ENCODE data around the gene ALB. TPM values are rescaled to one million over a fixed set of nuclear protein-coding genes. Genes with fewer than 3 reads are reported as not detected.

ALB gene
- total and polyA plus RNA-seq, 2 donors (not counting 1 experiment from before 2014, with no cell fraction given): 0.24 TPM; not detected in 1

DNA sequence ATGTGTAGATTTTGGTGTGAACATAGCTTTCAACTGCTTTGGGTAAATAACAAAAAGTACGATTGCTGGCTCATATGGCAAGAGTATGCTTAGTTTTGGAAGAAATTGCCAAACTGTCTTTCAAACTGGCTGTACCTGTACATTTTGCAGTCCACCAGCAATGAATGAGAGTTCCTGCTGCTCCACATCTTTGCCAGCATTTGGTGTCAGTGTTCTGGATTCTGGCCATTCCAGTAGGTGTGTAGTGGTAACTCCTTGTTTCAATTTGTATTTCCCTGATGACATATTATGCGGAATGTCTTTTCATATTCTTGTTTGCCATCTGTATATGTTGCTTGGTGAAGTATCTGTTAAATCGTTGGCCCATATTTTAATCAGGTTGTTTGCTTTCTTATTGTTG lies 20.6 kb upstream of the ALB start:
- no peak overlapping the region for H3K4me3 ChIP-seq (ENCODE audit: control extremely low read depth in 1 of 5, extremely low read depth in 1 of 5, insufficient read depth in 1 of 5, low read depth in 2 of 5, low read length in 4 of 5)
- no peak overlapping the region for H3K4me3 Mint-ChIP-seq
- no peak overlapping the region for H3K9ac ChIP-seq (ENCODE audit: low read length)
- peaks cover 0 to 1% (median 0%) of the 10 kb centered on the region in 3 donors for H3K9me3 ChIP-seq (ENCODE audit: control extremely low read depth in 1 of 3, control insufficient read depth in 2 of 3, insufficient read depth in 1 of 3, low read length in 2 of 3)
- peaks cover 4% of the 10 kb centered on the region for H3K9me3 Mint-ChIP-seq (ENCODE audit: insufficient read depth)
- H3K79me2 ChIP-seq (ENCODE audit: control insufficient read depth, insufficient read depth, low read length): no peaks in the 10 kb centered on the region
- intact Hi-C loops (cut with micrococcal nuclease): no loop called here
- H3K36me3 ChIP-seq (replicated peaks in 1 of 2; ENCODE audit: control extremely low read depth in 1 of 2, control insufficient read depth in 1 of 2, extremely low read depth in 1 of 2, insufficient read depth in 2 of 2, low read length in 1 of 2): no peaks in the 10 kb centered on the region
- H2AFZ ChIP-seq (ENCODE audit: insufficient read depth, low read depth, low read length, poor library complexity, severe bottlenecking): no peak overlapping the region
- POLR2A ChIA-PET: no interaction called here
- ATAC-seq (ENCODE audit: low read depth) (no peak), DNase-seq (no peak)
- 100% methylated on average over 1 of the region's 3 CpGs for WGBS (ENCODE audit: insufficient coverage)
- H3K4me1 ChIP-seq (ENCODE audit: control insufficient read depth in 2 of 2, insufficient read depth in 2 of 2, low read length in 2 of 2): no peaks in the 10 kb centered on the region
- no peaks in the 10 kb centered on the region for H4K20me1 ChIP-seq (ENCODE audit: control insufficient read depth, insufficient read depth, low read length, poor library complexity, severe bottlenecking)
- CTCF ChIA-PET: no interaction called here
- H3K4me1 Mint-ChIP-seq: no peaks in the 10 kb centered on the region
- H3K4me2 ChIP-seq (replicated peaks; ENCODE audit: low read depth, low read length, poor library complexity, severe bottlenecking): no peak overlapping the region
- no peak overlapping the region for H3K27ac ChIP-seq (ENCODE audit: low read length in 2 of 2)
- no peaks in the 10 kb centered on the region for H3K27me3 ChIP-seq (replicated peaks in 1 of 4; ENCODE audit: control extremely low read depth in 1 of 4, control insufficient read depth in 3 of 4, insufficient read depth in 4 of 4, low read length in 3 of 4)
- H3K27ac Mint-ChIP-seq: no peak overlapping the region
- peaks cover 6% of the 10 kb centered on the region for H3K27me3 Mint-ChIP-seq
- TF ChIP-seq, protein P1, sequence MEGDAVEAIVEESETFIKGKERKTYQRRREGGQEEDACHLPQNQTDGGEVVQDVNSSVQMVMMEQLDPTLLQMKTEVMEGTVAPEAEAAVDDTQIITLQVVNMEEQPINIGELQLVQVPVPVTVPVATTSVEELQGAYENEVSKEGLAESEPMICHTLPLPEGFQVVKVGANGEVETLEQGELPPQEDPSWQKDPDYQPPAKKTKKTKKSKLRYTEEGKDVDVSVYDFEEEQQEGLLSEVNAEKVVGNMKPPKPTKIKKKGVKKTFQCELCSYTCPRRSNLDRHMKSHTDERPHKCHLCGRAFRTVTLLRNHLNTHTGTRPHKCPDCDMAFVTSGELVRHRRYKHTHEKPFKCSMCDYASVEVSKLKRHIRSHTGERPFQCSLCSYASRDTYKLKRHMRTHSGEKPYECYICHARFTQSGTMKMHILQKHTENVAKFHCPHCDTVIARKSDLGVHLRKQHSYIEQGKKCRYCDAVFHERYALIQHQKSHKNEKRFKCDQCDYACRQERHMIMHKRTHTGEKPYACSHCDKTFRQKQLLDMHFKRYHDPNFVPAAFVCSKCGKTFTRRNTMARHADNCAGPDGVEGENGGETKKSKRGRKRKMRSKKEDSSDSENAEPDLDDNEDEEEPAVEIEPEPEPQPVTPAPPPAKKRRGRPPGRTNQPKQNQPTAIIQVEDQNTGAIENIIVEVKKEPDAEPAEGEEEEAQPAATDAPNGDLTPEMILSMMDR (IDR thresholded peaks at IDR 0.05): no peak
- TF ChIP-seq EZH2 (IDR thresholded peaks at IDR 0.05; ENCODE audit: borderline replicate concordance, insufficient read depth, low read depth, low read length, poor library complexity, severe bottlenecking): no peak

DNA sequence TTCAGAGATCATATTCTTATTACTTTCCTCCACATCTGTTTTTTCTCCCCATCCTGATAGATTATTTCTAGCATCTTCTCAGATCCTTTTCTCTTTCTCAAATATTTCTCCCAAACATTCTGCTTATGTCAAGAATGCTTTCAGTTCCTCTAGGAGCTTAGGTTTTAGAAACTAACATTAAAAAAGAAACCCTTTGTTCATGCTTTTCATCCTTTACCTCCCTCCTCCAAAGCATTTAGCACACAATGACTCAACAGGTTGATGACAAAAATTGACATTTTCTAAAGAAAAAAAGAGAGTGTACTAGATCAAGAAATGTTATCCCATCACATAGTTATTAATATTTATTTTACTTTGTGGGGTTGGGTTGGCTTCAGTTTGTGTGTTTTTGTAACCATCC lies 16.5 kb upstream of the ALB start:
- TF ChIP-seq EZH2 (IDR thresholded peaks at IDR 0.05; ENCODE audit: borderline replicate concordance, insufficient read depth, low read depth, low read length, poor library complexity, severe bottlenecking): no peak
- TF ChIP-seq, protein P1 (IDR thresholded peaks at IDR 0.05): no peak
- ATAC-seq (ENCODE audit: low read depth): no peak
- ChIA-PET POLR2A (no interaction called here), CTCF (no interaction called here)
- no peaks in the 10 kb centered on the region for H3K4me1 Mint-ChIP-seq
- Histone ChIP-seq H3K4me2 (replicated peaks; ENCODE audit: low read depth, low read length, poor library complexity, severe bottlenecking) (no peak overlapping the region), H3K9ac (ENCODE audit: low read length) (no peak overlapping the region), H2AFZ (ENCODE audit: insufficient read depth, low read depth, low read length, poor library complexity, severe bottlenecking) (no peak overlapping the region), H3K27me3 (replicated peaks in 1 of 4; ENCODE audit: control extremely low read depth in 1 of 4, control insufficient read depth in 3 of 4, insufficient read depth in 4 of 4, low read length in 3 of 4) (no peaks in the 10 kb centered on the region), H3K4me1 (ENCODE audit: control insufficient read depth in 2 of 2, insufficient read depth in 2 of 2, low read length in 2 of 2) (no peaks in the 10 kb centered on the region), H4K20me1 (ENCODE audit: control insufficient read depth, insufficient read depth, low read length, poor library complexity, severe bottlenecking) (no peaks in the 10 kb centered on the region), H3K4me3 (ENCODE audit: control extremely low read depth in 1 of 5, extremely low read depth in 1 of 5, insufficient read depth in 1 of 5, low read depth in 2 of 5, low read length in 4 of 5) (no peak overlapping the region), H3K27ac (ENCODE audit: low read length in 2 of 2) (no peak overlapping the region), H3K36me3 (replicated peaks in 1 of 2; ENCODE audit: control extremely low read depth in 1 of 2, control insufficient read depth in 1 of 2, extremely low read depth in 1 of 2, insufficient read depth in 2 of 2, low read length in 1 of 2) (no peaks in the 10 kb centered on the region), H3K79me2 (ENCODE audit: control insufficient read depth, insufficient read depth, low read length) (no peaks in the 10 kb centered on the region), H3K9me3 (ENCODE audit: control extremely low read depth in 1 of 3, control insufficient read depth in 2 of 3, insufficient read depth in 1 of 3, low read length in 2 of 3) (peaks cover 0 to 1% (median 0%) of the 10 kb centered on the region in 3 donors)
- intact Hi-C loops (cut with micrococcal nuclease): no loop called here
- no peak overlapping the region for H3K27ac Mint-ChIP-seq
- peaks cover 16% of the 10 kb centered on the region for H3K27me3 Mint-ChIP-seq
- H3K4me3 Mint-ChIP-seq: no peak overlapping the region
- no peak for DNase-seq
- peaks cover 4% of the 10 kb centered on the region for H3K9me3 Mint-ChIP-seq (ENCODE audit: insufficient read depth)
